ENCODE measurements around the gene IL17RC. TPM values are rescaled to one million over a fixed set of nuclear protein-coding genes. Genes with fewer than 3 reads are reported as not detected.

Gene IL17RC
- total and polyA plus RNA-seq, 2 of the 4 experiments (the other 2 are of a cell fraction) = 20.8 to 28.3 TPM

DNA sequence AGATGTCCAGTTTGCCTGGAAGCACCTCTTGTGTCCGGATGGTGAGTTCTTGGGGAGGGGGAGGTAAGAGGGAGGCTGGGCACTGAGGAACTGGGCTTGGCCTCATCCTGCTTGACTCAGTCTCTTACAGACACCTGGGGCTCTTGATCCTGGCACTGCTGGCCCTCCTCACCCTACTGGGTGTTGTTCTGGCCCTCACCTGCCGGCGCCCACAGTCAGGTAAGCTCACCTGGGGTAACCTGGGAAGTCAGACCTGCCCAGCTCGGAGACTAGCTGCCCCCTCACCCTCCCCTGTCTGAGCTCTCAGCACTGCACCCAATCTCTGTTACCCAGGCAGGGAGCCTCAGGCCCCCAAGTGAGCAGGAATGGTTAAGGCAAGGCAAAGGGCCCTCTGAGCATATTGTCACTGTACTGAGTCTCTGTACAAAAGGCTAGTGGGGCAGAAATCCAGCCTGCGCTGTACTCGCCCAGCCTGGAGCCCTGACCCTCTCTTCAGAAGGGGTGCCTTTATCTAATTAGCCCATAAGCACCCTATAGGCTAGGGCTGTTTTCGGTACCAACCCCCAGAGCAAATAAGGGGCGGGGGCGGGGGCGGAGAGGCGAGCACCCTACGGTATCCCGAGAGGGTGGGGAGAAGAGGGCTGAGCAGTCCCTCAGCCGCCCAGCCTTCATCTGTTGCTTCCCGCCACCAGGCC is 2.2 kb upstream of the IL17RC start (continued):
- TF ChIP-seq FOS (IDR thresholded peaks at IDR 0.05; ENCODE audit: low read depth, low read length) = no peak
- no peak for TF ChIP-seq POLR2A (IDR thresholded peaks at IDR 0.05; ENCODE audit: low read depth, low read length)

- WGBS, 2 experiments (ENCODE audit: extremely low coverage in 2 of 2, insufficient read length in 1 of 2) = 1% methylated on average over 66 of the region's 99 CpGs; no CpG with 5 or more reads in 1 of the 2 experiments
- peak overlapping the region; percentile 84 for H2BK5ac ChIP-seq (ENCODE audit: low read depth, low read length, poor library complexity, severe bottlenecking)
- H4K20me1 ChIP-seq (ENCODE audit: insufficient read depth, low read length) = no peaks in the 10 kb centered on the region
- dilution Hi-C loops (cut with HindIII; ENCODE audit: low sequenced_read_pairs, unreplicated experiment) (no loop called here), in situ Hi-C loops (cut with MboI; ENCODE audit: low sequenced_read_pairs) (no loop called here), intact Hi-C loops (cut with micrococcal nuclease) (loop anchor here (2.0 to 5.0 kb wide), 2 partner anchors 67 to 198 kb away; no protein-coding TSS in a partner anchor)
- CTCF ChIA-PET = interaction anchor here (1.0 kb wide), 2 partner anchors 18 to 200 kb away, joined by 3 read pairs; partner anchors contain the start of gene CRELD1
- H2BK120ac ChIP-seq (ENCODE audit: low read depth, low read length) = peak overlapping the region; percentile 93
- H3K14ac ChIP-seq (replicated peaks; ENCODE audit: low read depth, low read length) = peak overlapping the region; percentile 95
- H3K9ac ChIP-seq (ENCODE audit: low read depth, low read length) = peak overlapping the region; percentile 79
- H3K27ac ChIP-seq (ENCODE audit: insufficient read depth, low read length) = peak overlapping the region; percentile 89
- no peaks in the 10 kb centered on the region for H3K9me3 ChIP-seq (ENCODE audit: control insufficient read depth, insufficient read depth, low read length)
- BruUV-seq (replicated peaks) = no TSS peak
- TF ChIP-seq RFX5 (IDR thresholded peaks at IDR 0.05; ENCODE audit: low read depth, low read length) = no peak
- peak; percentile 60 for TF ChIP-seq RAD21 (IDR thresholded peaks at IDR 0.05; ENCODE audit: low read length)
- TF ChIP-seq CTCF (conservative IDR thresholded peaks at IDR 0.05; ENCODE audit: low read depth, low read length) = peak; percentile 53
- TF ChIP-seq, protein P1, sequence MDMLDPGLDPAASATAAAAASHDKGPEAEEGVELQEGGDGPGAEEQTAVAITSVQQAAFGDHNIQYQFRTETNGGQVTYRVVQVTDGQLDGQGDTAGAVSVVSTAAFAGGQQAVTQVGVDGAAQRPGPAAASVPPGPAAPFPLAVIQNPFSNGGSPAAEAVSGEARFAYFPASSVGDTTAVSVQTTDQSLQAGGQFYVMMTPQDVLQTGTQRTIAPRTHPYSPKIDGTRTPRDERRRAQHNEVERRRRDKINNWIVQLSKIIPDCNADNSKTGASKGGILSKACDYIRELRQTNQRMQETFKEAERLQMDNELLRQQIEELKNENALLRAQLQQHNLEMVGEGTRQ (IDR thresholded peaks at IDR 0.05; ENCODE audit: low read depth, low read length) = peak; percentile 12; the same call in 1 of the 2 replicates
- peak; percentile 51; the same call in 1 of the 2 replicates for TF ChIP-seq BHLHE40 (IDR thresholded peaks at IDR 0.05; ENCODE audit: low read depth, low read length)
- peak; percentile 49 for TF ChIP-seq SMC3 (IDR thresholded peaks at IDR 0.05; ENCODE audit: low read depth, low read length)
- TF ChIP-seq MXI1 (IDR thresholded peaks at IDR 0.05; ENCODE audit: borderline replicate concordance, low read depth, low read length) = no peak
- TF ChIP-seq NFE2L2 (IDR thresholded peaks at IDR 0.05; ENCODE audit: low read depth, low read length) = no peak
- peak overlapping the region; percentile 66; the same call in 1 of the 2 replicates for H2AK5ac ChIP-seq (ENCODE audit: low read depth, low read length)
- H4K8ac ChIP-seq (ENCODE audit: low read depth in 2 of 2, low read length in 2 of 2) = peak overlapping the region; percentile 73 to 98
- peak overlapping the region; percentile 56 for H4K91ac ChIP-seq (ENCODE audit: insufficient read depth, low read depth, low read length)
- peaks cover 7 to 38% of the 10 kb centered on the region in 2 experiments; a peak in 3 of 4 replicates for H3K79me1 ChIP-seq (ENCODE audit: low read depth in 1 of 2, low read length in 2 of 2)
- H3K4me1 ChIP-seq (ENCODE audit: control insufficient read depth, insufficient read depth, low read length) = peaks cover 32% of the 10 kb centered on the region
- peaks cover 11% of the 10 kb centered on the region for H3K9me1 ChIP-seq (ENCODE audit: insufficient read depth, low read length)
- peak overlapping the region; percentile 70; the same call in 2 of the 3 replicates for H2BK15ac ChIP-seq (ENCODE audit: low read depth, low read length)
- H3K56ac ChIP-seq (ENCODE audit: extremely low read depth, insufficient read depth, low read length) = peak overlapping the region; percentile 32; the same call in 1 of the 2 replicates
- ATAC-seq (ENCODE audit: low read depth) (peak; percentile 62), DNase-seq (peak; percentile 52)
- POLR2A ChIA-PET (ENCODE audit: unreplicated experiment) = interaction anchor here (0.5 to 0.6 kb wide), 2 partner anchors 17 to 25 kb away, joined by 3 to 10 read pairs; partner anchors contain the start of gene JAGN1
- peaks cover 2% of the 10 kb centered on the region; the same call in 1 of the 2 replicates for H3K36me3 ChIP-seq (ENCODE audit: control insufficient read depth, insufficient read depth, low read length)
- peak overlapping the region; percentile 60; the same call in 1 of the 2 replicates for H2BK20ac ChIP-seq (ENCODE audit: low read depth, low read length)
- no peaks in the 10 kb centered on the region for H3K27me3 ChIP-seq (ENCODE audit: control insufficient read depth, insufficient read depth, low read length)
- H3K23ac ChIP-seq (ENCODE audit: low read depth, low read length) = peak overlapping the region; percentile 96
- peak overlapping the region; percentile 94 for H4K5ac ChIP-seq (ENCODE audit: low read depth, low read length)
- H3K18ac ChIP-seq (ENCODE audit: low read depth, low read length) = peak overlapping the region; percentile 82
- H3K4me3 ChIP-seq (ENCODE audit: insufficient read depth, low read depth, low read length) = peak overlapping the region; percentile 46
- H3K4me2 ChIP-seq (ENCODE audit: low read depth, low read length) = peak overlapping the region; percentile 90
- H3K4ac ChIP-seq (ENCODE audit: low read depth, low read length) = peak overlapping the region; percentile 96
- H2AFZ ChIP-seq (replicated peaks; ENCODE audit: low read length, poor library complexity) = peak overlapping the region; percentile 99
- H2AK9ac ChIP-seq (replicated peaks; ENCODE audit: low read depth, low read length, poor library complexity) = peak overlapping the region; percentile 93
These were observed 1.4 kb upstream of the IL17RC start for GRCh38 chr3:9915254-9916141.
